Uterus (tissue), 4 donors: ENCODE data around the gene PRSS36. TPM values are rescaled to one million over a fixed set of nuclear protein-coding genes. Genes with fewer than 3 reads are reported as not detected.

Source experiments
- DNase-seq, 2 donors: peaks; one replicate each; pipeline ENCODE4 v3.0.0-alpha.2; 2019 to 2020
- H3K27ac ChIP-seq, 2 donors: fragments of 200-600 bp; sonication (generic); 1 replicate in 1 of 2; 2 replicates in 1 of 2; pipeline ENCODE4 v1.5.1; 2016 to 2018
- H3K27me3 ChIP-seq, 2 donors: fragments of 200-600 bp; sonication (generic); one replicate each; pipeline ENCODE4 v1.5.1; 2018 to 2019; ENCODE audit warnings: control low read depth in 1 of 2
- H3K36me3 ChIP-seq, 2 donors: fragments of 200-600 bp; sonication (generic); one replicate each; pipeline ENCODE4 v1.5.1; 2019; ENCODE audit warnings: control low read depth in 1 of 2
- H3K4me1 ChIP-seq, 2 donors: fragments of 200-600 bp; sonication (generic); one replicate each; pipeline ENCODE4 v1.5.1; 2018 to 2019; ENCODE audit warnings: control low read depth in 1 of 2
- H3K4me3 ChIP-seq, 2 donors: fragments of 200-600 bp; sonication (generic); 1 replicate in 1 of 2; 2 replicates in 1 of 2; pipeline ENCODE4 v1.5.1; 2018 to 2019; ENCODE audit warnings: mild to moderate bottlenecking in 1 of 2
- H3K9me3 ChIP-seq, 2 donors: fragments of 200-600 bp; sonication (generic); one replicate each; pipeline ENCODE4 v1.5.1; 2019; ENCODE audit warnings: control low read depth in 1 of 2
- POLR2A ChIP-seq, 2 donors: fragments of 450-650 bp; IDR thresholded peaks; one replicate each; pipeline ENCODE4 v1.6.1; 2016; ENCODE audit warnings: antibody characterized with exemption in 2 of 2, mild to moderate bottlenecking in 1 of 2, moderate library complexity in 1 of 2
- intact Hi-C: fragments of 100-400 bp; cut with DNase I; formaldehyde crosslinking; loops from one replicate; pipeline ENCODE4 v1.15.1; 2023; ENCODE audit warnings: low total_unique reads
- total RNA-seq, 4 donors: library from RNA; depleted of rRNA in 3 of 4; stranded (reverse); fragments of >200 nt in 3 of 4; gene quantifications; one replicate each; pipeline versions ENCODE4 v1.1.0 to v1.2.4, GENCODE V29; 2014 to 2023
- TF ChIP-seq, protein P1 (sequence below), 4 experiments: fragments of 200-600 bp in 2 of 4; fragments of 450-650 bp in 2 of 4; sonication (generic) in 2 of 4; IDR thresholded peaks; one replicate each; pipeline ENCODE4 v1.5.1; 2016 to 2019; ENCODE audit warnings: antibody characterized with exemption in 4 of 4, mild to moderate bottlenecking in 2 of 4, moderate library complexity in 1 of 4
- donor health status: DM: yes; HTN: yes; CAD: no.

Gene PRSS36
- total RNA-seq, 4 donors from 2014 or later: 0.48 to 0.76 TPM; not detected in 2

DNA sequence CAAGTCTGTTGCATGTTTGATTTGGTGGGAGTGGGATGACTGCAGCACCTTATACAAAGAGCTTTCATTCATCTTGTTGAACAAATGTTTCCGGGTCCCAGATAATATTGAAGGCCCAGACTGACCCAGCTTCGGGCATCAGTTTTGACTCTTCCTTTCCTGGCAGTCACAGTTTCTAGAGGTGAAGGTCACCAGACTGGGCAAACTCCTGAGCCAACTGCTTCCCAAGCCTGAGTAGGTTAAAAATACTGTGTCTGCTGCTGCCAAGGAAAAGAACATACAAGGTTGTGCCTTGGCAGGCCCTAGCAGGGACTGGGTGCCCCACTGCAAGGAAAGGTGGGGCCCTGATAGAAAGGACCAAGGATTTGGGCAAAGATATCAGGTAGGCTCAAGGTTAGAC is 37.2 kb downstream of the PRSS36 start:
- no peak overlapping the region for H3K4me3 ChIP-seq
- TF ChIP-seq POLR2A (IDR thresholded peaks at IDR 0.05): no peak
- TF ChIP-seq, protein P1, sequence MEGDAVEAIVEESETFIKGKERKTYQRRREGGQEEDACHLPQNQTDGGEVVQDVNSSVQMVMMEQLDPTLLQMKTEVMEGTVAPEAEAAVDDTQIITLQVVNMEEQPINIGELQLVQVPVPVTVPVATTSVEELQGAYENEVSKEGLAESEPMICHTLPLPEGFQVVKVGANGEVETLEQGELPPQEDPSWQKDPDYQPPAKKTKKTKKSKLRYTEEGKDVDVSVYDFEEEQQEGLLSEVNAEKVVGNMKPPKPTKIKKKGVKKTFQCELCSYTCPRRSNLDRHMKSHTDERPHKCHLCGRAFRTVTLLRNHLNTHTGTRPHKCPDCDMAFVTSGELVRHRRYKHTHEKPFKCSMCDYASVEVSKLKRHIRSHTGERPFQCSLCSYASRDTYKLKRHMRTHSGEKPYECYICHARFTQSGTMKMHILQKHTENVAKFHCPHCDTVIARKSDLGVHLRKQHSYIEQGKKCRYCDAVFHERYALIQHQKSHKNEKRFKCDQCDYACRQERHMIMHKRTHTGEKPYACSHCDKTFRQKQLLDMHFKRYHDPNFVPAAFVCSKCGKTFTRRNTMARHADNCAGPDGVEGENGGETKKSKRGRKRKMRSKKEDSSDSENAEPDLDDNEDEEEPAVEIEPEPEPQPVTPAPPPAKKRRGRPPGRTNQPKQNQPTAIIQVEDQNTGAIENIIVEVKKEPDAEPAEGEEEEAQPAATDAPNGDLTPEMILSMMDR (IDR thresholded peaks at IDR 0.05): no peak
- no peaks in the 10 kb centered on the region for H3K9me3 ChIP-seq
- no peaks in the 10 kb centered on the region for H3K27me3 ChIP-seq
- no peak for DNase-seq
- H3K36me3 ChIP-seq: no peaks in the 10 kb centered on the region
- no peak overlapping the region for H3K27ac ChIP-seq
- intact Hi-C loops: no loop called here
- peaks cover 0 to 10% of the 10 kb centered on the region in 2 donors for H3K4me1 ChIP-seq

DNA sequence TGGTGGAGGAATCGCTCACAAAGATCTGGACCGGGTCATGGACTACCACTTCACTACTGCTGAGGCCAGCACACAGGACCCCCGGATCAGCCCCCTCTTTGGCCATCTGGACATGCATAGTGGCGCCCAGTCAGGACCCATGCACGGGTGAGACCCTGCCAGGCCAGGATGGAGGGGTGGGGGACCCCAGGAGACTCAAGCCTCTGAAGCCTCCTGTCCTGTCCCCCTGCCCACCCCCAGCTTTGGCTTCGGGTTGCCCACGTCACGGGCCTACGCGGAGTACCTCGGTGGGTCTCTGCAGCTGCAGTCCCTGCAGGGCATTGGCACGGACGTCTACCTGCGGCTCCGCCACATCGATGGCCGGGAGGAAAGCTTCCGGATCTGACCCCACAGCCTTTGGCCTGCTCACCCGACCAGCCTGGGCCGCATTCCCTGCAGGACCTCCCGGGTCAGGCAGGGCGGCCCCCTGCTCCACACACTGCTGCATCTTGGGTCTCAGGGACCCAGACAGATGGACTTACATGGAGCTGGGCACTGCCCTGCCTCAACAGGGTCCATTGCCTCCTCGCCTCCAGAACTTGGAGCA is 37.9 kb downstream of the PRSS36 start:
- H3K4me1 ChIP-seq: peaks cover 0 to 10% of the 10 kb centered on the region in 2 donors
- intact Hi-C loops: no loop called here
- H3K4me3 ChIP-seq: no peak overlapping the region
- TF ChIP-seq, protein P1 (IDR thresholded peaks at IDR 0.05): no peak
- TF ChIP-seq POLR2A (IDR thresholded peaks at IDR 0.05): no peak
- DNase-seq: no peak
- no peaks in the 10 kb centered on the region for H3K36me3 ChIP-seq
- H3K9me3 ChIP-seq: no peaks in the 10 kb centered on the region
- H3K27me3 ChIP-seq: no peaks in the 10 kb centered on the region
- H3K27ac ChIP-seq: no peak overlapping the region

DNA sequence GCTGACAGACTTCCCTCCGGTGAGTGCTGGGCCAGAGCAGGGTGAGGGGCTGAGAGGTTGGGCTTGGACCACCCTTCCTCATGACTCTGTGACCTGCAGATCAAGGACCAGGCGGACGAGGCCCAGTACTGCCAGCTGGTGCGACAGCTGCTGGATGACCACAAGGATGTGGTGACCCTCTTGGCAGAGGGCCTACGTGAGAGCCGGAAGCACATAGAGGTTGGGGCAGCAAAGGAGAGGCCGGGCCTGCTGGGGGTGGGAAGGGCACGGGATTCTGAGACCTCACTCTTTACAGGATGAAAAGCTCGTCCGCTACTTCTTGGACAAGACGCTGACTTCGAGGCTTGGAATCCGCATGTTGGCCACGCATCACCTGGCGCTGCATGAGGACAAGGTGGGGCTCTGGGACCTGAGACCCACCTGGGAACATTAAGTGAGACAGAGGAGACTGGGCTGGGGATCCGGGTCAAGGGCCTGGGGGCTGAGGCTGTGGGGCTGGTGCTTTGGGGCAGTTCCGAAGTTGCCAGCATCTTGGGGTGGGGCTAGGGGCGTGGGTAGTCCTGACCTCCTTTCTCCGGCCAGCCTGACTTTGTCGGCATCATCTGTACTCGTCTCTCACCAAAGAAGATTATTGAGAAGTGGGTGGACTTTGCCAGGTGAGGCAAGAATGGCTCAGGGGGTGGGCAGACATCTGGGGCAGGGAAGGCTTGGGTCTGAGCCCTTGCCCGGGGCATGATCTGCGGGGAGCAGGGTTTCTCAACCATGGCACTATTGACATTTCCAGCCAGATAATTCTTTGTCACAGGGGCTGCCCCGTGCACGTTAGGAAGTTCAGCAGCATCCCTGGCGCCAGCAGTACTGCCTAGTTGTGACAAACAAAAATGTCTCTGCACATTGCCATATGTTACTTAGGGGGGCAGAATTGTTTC is 39.5 kb downstream of the PRSS36 start:
- TF ChIP-seq, protein P1 (IDR thresholded peaks at IDR 0.05): no peak
- TF ChIP-seq POLR2A (IDR thresholded peaks at IDR 0.05): no peak
- Histone ChIP-seq H3K27ac (no peak overlapping the region), H3K9me3 (no peaks in the 10 kb centered on the region), H3K4me1 (peaks cover 0 to 6% of the 10 kb centered on the region in 2 donors), H3K36me3 (no peaks in the 10 kb centered on the region), H3K4me3 (no peak overlapping the region), H3K27me3 (no peaks in the 10 kb centered on the region)
- DNase-seq: no peak
- intact Hi-C loops: no loop called here

DNA sequence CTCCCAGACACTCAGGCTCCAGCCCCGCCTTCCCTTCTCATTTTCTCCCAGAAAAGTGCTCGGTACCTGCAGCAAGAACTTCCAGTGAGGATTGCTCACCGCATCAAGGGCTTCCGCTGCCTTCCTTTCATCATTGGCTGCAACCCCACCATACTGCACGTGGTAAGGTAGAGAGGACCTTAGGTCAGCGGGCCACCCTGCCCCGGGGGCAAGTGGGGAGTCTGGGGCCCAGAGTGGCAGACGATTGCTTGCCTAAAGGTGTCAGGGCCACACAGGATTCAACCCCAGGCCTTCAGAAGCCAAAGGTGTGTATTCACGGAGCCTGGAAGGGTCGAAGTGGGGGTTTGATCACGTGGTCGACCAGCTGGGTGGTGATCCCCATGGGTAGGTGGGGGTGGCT is 40.2 kb downstream of the PRSS36 start:
- intact Hi-C loops: no loop called here
- Histone ChIP-seq H3K27ac (no peak overlapping the region), H3K4me1 (peaks cover 0 to 6% of the 10 kb centered on the region in 2 donors)

More for the DNA sequence above, 40.2 kb downstream of the PRSS36 start:
- H3K27me3 ChIP-seq: no peaks in the 10 kb centered on the region
- H3K9me3 ChIP-seq: no peaks in the 10 kb centered on the region
- DNase-seq: no peak
- no peak overlapping the region for H3K4me3 ChIP-seq
- TF ChIP-seq POLR2A (IDR thresholded peaks at IDR 0.05): no peak
- TF ChIP-seq, protein P1 (IDR thresholded peaks at IDR 0.05): no peak
- H3K36me3 ChIP-seq: no peaks in the 10 kb centered on the region
